ENCODE measurements around the gene BAK1.
A peak's percentile ranks its signal among the peaks of the same experiment; 100 is the strongest.

The BAK1 gene

DNA sequence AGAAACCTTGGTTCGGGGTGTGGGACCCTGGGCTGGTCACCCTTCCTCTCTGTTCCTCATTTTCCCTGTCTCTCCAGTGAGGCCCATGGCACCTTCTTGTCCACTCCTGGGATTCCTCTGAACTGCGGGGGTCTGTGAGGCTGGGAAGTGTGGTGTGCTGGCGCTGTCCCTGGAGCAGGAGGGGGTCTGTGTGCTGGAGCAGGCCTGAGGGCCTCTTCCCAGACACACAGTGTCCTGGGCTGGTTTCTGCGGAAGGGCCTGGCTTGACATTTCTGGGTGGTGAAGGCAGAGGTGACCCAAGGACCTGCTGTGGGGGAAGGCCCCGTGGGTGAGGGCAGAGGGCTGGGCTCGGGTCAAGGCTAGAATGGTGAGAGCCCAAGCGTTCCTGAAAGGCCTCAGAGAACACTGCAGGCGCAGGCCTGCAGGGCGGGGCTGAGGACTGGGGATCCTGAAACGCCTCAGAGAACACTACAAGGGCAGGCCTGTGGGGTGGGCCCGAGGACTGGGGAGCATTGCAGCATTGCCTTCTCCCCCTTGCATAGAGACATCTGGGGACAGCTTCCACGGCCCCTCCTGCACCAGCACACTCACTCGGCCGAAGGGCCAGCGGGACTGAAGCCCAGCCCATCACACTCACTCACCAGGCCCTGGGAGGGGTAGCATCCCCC, 10.6 kb upstream of the BAK1 start:
- in situ Hi-C loops (cut with HindIII; ENCODE audit: low pct_ligation_motif_present, low pct_unique_long_range_greater_than_20kb, low sequenced_read_pairs) = no loop called here

DNA sequence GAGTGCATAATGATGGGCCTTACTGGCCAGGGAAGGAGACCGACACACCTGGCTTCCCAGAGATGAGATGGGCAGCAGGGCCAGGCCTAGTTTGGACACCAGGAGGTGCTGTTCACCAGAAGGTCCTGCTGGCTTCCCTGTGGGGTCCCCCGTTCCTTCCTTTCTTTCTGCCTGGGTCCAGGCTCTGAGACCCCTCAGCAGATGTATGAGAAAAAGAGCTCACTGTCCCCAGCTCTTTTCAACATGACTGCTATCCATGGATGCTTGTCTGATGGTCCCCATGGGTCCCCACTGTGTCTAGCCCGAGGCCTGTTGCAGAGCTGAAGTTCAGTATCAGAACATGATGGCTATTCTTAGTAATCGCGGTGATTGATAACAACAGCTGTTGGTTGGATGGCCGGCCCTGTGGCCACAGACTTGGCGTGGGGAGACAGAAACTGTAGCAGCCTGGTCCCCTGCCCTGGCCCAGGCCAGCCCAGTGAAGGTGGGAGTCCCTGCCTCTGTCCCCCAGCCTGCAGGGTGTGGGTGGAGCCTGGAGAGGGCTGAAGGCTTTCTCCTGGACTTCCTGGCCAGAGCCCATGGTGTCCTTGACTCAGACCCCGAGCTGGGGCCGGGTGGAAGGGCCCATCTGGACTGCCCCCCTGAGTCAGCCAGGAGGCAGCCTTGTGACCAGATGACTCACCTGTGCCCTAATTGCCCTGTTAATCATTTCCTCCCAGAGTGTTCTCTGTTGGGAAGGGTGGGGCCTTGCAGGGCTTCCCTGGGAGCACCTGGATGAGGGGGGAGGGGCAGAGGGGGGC, 9.9 kb upstream of the BAK1 start:
- in situ Hi-C loops (cut with HindIII; ENCODE audit: low pct_ligation_motif_present, low pct_unique_long_range_greater_than_20kb, low sequenced_read_pairs) = no loop called here
- DNase-seq = peak; percentile 95

More for the DNA sequence above, 10.6 kb upstream of the BAK1 start:
- DNase-seq = peak; percentile 78

DNA sequence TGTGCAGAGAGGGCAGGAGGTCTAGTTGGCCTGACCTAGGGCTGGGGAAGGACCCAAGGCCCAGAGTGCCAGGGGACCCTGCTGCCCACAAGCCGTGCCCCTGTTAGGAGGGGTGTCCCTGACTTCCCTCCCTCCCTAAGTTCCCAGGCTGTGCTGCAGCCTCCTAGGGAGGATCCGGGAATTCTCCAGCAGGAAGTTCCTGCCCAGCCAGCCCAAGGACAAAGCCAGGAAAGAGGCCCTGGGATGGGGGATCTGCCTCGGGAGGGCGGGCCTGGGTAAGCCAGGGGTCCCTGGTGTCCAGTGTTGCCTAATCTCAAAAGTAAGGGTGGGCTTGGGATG, 9.3 kb upstream of the BAK1 start:
- in situ Hi-C loops (cut with HindIII; ENCODE audit: low pct_ligation_motif_present, low pct_unique_long_range_greater_than_20kb, low sequenced_read_pairs) = no loop called here
- DNase-seq = no peak

DNA sequence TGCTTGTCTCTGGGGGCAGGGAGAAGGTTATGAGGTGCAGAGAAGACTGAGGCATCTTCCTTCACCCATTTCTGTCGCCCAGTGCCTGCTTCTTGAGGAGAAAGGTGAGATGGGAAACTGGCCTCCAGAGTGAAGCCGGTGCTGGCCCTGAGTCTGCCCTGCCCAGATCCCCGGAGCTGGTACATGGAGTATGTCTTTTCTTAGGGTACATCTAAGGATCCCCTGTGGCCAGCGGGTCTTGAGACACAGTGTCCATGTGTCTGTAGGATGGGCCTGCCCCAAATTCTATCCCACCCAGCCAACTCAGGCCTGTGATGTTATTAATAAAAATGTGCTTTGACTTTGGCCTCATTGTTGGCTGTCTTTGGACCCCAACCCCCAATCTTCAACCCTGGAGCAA, 8.8 kb upstream of the BAK1 start:
- in situ Hi-C loops (cut with HindIII; ENCODE audit: low pct_ligation_motif_present, low pct_unique_long_range_greater_than_20kb, low sequenced_read_pairs) = no loop called here
- DNase-seq = no peak

DNA sequence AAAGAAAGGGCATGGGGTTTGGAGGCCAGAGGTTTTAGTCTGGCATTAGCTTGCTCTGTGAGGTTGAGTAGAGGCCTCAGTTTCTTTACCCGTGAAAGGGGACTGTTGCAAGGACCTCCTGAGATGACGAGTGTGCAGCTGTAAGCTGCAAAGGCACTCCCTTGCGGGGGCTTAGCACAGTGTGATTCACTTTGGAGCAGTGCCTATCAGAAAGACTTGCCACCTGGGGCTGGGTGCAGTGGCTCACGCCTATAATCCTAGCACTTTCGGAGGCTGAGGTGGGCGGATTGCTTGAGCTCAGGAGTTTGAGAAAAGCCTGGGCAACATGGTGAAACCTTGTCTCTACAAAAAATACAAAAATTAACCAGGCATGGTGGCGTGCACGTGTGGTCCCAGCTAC, 7.5 kb upstream of the BAK1 start:
- no peak for DNase-seq
- in situ Hi-C loops (cut with HindIII; ENCODE audit: low pct_ligation_motif_present, low pct_unique_long_range_greater_than_20kb, low sequenced_read_pairs) = no loop called here

DNA sequence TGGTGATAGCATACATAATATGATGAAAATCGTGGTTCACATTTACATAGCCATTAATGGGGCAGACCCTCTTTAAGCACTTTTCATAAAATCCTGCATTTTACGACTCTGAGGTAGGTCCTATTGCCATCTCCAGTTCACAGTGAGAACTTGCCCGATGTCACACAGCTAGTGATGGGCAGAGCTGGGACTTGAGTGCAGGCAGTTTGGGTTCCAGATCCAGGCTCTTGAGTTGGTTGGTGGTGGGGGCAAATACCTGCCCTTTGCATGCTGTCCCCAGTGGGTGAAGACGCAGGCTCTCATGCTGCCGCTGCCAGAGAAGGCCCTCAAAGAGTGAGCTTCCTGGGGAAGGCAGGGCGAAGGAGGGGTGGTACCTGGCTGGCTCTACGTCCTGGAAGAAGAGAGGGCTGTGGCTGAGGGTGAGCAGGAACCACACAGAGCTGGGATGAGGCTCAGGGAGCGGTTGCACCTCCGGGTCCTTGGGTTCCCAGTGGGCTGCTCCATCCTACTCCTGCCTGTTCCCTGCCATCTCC, 6.1 kb upstream of the BAK1 start:
- DNase-seq = no peak
- in situ Hi-C loops (cut with HindIII; ENCODE audit: low pct_ligation_motif_present, low pct_unique_long_range_greater_than_20kb, low sequenced_read_pairs) = no loop called here

DNA sequence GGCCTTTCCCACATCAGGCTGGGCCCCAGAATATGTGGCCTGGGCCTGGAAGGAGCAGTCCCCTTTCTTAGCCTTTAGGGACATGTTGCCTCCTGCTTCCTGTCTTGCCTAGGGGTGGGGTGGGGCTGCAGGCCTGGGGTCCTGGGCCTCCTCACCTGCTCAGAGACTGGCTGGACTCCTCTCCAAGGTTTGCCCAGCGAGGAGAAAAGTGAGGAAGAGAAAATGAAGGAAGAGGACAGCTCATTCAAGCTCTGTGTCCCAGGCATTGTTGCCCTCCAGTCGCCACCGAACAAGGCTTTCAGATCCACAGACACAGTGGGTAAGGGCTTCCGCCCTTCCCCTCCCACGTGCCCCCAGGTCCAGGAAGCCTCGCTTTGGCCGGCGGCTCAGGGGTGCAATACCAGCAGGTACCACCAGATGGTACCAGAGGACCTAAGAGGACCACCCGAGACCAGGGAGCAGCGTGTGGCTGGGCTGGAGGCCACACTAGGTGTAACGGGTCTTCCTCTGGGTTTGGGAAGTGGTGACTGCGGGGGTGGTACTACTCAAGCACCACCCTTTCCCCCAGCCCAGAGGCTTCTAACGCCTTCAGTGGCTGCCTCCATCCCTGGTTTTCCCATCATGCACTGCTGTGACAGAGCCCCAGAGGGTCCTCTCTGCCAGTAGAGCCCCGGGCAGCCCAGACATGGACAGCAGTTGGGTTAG, 5.5 kb upstream of the BAK1 start:
- in situ Hi-C loops (cut with HindIII; ENCODE audit: low pct_ligation_motif_present, low pct_unique_long_range_greater_than_20kb, low sequenced_read_pairs) = no loop called here

DNA sequence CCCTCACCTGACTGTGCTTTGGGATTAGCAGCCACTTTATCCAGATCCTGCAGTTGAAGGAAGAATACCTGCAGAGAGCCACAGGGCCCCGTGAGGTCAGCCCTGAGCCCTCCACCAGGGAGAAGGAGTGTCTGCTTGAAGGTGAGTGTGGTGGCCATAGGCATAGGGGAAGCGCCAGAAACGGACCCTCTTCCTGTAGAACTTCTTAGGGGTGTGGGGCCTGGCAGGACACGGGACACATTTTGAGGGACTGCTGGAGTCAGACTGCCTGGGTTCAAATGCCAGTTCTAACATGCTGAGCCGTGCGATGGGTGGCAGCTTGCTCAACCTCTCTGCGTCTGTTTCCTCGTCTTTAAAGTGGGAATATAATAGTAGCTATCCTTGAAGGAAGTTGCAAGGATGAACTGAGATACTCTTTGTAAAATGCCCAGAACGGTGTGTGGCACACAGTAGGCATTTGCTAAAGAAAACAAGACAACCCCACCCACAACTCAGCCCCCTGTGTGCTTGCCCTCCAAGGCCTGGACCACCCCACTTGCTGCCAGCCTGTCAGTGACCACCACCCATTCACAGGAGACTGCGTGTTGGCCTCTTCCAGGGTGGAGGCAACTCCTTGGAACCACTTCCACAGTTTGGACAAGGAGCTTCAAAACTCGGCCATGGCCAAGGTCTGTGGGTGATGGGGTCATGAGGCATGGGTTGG, 4.8 kb upstream of the BAK1 start:
- DNase-seq = no peak

More for the DNA sequence above, 5.5 kb upstream of the BAK1 start:
- DNase-seq = peak; percentile 67

DNA sequence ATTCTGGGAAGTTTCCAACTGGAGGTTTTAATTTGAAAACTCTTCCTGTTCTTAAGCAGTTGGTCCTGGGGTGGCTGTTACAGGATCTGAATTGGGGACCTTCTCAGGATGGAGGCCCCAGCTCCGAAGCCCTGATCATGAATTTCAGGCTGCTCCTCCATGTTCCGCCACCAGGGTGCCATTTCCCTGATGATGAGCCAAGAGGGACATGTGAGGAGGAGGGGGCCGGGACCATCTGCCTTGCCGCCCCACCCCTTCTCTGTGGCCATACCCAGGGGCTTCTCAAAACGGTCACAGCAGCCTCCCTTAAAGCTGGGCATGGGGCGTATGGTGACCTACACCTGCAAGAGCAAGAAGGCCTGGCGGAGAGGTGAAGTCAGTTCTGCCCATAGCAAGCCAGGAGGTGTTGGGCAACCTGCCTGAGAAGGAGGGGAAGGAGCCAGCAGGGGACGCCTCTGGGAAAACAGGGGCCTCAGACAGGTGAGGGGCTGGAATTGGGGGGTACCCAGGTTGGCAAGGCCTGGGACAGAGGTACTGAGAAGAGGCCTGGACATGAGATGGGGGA, 3.6 kb upstream of the BAK1 start:
- in situ Hi-C loops (cut with HindIII; ENCODE audit: low pct_ligation_motif_present, low pct_unique_long_range_greater_than_20kb, low sequenced_read_pairs) = no loop called here
- peak; percentile 28 for DNase-seq

More for the DNA sequence above, 4.8 kb upstream of the BAK1 start:
- in situ Hi-C loops (cut with HindIII; ENCODE audit: low pct_ligation_motif_present, low pct_unique_long_range_greater_than_20kb, low sequenced_read_pairs) = no loop called here

DNA sequence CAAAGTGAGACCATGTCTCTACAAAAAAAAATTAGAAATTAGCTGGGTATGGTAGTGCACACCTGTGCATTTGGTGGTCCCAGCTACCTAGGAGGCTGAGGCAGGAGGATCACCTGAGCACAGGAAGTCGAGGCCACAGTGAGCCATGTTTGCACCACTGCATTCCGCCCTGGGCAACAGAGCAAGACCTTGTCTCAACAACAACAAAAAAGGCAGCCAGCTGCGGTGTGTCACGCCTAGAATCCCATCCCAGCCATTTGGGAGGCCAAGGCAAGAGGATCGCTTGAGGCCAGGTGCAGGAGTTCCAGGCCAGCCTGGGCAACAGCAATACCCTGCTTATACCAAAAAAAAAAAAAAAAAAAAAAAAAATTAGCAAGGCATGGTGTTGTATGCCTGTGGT, 1.1 kb upstream of the BAK1 start:
- in situ Hi-C loops (cut with HindIII; ENCODE audit: low pct_ligation_motif_present, low pct_unique_long_range_greater_than_20kb, low sequenced_read_pairs) = no loop called here
- DNase-seq = no peak

DNA sequence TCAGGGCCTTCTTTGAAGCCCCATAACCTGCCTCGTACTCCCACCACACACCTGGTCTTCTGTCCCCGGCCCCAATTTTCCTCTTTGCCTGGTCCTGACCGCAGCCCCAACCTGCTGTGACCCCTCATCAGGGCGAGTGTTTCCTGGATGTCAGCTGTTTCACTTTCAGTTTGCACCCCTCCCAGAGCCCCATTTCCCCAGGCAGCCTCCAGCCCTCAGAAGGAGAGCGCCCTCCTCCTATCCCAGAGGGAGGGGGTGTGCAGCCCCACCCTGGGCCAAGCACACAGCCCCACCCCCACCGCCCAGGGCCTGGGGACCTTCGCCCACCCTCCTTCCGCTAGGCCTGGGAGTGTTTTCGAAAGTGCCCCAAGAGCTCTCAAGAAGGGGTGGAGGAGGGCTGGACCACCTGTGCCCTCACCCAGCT, 1.5 kb downstream of the BAK1 start:
- in situ Hi-C loops (cut with HindIII; ENCODE audit: low pct_ligation_motif_present, low pct_unique_long_range_greater_than_20kb, low sequenced_read_pairs) = no loop called here
- no peak for DNase-seq

DNA sequence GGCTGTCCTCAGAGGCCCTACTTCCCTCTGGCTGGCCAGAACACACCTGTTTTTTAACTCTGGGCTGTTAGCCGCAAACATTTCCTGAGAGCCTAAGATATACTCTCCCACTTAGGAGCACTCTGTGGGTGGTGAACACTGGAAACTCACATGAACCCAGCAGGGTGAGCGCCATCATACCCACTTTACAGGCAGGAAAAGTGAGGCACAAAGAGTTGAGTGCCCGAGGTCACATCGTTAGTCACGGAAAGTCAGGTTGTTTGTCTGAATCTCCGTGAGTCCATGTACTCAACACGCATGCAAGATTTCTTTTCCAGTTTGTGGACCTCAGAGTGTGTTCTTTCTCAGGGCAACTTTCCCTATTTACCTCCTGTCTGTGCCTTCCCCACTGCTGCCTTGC, 1.9 kb downstream of the BAK1 start:
- in situ Hi-C loops (cut with HindIII; ENCODE audit: low pct_ligation_motif_present, low pct_unique_long_range_greater_than_20kb, low sequenced_read_pairs) = no loop called here

DNA sequence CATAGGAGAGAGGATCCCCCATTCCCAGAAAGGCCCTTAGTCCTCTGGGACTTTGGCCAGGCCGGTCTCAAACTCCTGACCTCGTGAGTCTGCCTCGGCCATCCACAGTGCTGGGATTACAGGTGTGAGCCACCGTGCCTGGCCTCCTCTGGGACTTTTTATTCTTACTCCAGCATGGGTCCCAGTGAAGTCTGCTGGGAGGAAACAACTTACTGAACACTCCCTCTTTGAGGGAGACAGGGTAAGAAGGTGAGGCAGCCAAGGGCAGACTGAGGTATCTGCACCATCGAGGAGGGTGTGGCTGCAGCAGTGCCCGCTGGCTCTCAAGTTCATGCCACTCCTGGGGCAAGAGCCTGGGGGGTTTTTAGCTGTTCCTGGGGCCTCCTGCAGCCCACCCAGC, 2.4 kb downstream of the BAK1 start:
- DNase-seq = no peak
- in situ Hi-C loops (cut with HindIII; ENCODE audit: low pct_ligation_motif_present, low pct_unique_long_range_greater_than_20kb, low sequenced_read_pairs) = no loop called here

More for the DNA sequence above, 1.9 kb downstream of the BAK1 start:
- no peak for DNase-seq

DNA sequence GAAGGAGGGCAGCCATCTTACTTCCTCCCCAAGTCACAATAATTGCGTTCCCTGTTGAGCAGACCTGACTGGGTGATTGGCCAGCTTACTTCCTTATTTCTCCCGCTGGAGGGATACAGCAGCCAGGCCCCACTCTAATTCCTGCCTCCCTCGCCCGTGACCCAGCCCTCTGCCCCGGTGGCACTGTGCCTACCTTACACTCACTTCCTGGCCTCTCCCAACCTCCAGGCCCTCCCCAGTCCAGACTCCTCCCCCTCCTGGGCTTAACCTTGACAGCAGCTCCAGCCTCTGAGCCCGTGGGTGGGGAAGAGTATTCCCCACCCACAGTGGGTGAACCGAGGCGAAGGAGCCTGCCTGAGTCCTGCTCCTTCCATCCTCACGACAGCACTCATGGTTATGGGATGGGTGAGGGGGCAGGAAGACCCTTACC, 3.0 kb downstream of the BAK1 start:
- in situ Hi-C loops (cut with HindIII; ENCODE audit: low pct_ligation_motif_present, low pct_unique_long_range_greater_than_20kb, low sequenced_read_pairs) = no loop called here
- no peak for DNase-seq

DNA sequence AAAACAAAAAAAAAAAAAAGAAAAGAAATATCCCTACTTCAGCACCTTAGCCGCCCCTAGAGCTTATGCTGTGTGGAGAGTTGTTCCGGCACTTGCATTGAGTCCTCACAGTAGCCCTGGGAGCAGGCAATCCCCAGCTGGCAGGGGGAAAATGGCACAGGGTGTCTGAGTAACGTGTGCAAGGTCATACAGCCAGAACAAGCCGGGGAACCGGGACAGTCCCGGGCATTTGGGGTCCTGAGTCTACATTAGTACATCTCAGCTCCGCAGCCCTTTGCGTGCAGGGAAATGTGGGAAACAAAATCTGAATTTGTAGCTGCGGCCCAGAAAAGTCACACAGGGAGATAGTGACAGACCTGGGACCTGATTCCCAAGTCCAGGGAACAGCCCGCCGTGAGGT, 3.4 kb downstream of the BAK1 start:
- DNase-seq = no peak
- in situ Hi-C loops (cut with HindIII; ENCODE audit: low pct_ligation_motif_present, low pct_unique_long_range_greater_than_20kb, low sequenced_read_pairs) = no loop called here

DNA sequence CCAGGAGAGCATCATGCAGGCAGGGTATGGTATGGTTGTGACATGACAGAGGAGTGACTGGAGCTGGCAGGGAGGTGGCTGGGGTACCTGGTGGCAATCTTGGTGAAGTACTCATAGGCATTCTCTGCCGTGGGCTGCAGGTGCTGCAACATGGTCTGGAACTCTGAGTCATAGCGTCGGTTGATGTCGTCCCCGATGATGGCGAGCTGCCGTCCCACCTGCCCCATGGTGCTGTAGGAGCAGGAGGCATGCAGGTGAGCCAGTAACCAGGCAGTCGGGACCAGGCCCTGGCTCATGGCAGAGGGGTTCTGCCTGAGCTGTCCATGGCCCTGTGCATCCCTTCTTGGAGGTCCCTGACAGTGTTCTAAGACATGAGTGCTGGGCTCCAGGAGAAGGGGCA, 4.9 kb downstream of the BAK1 start:
- no peak for DNase-seq
- in situ Hi-C loops (cut with HindIII; ENCODE audit: low pct_ligation_motif_present, low pct_unique_long_range_greater_than_20kb, low sequenced_read_pairs) = no loop called here

DNA sequence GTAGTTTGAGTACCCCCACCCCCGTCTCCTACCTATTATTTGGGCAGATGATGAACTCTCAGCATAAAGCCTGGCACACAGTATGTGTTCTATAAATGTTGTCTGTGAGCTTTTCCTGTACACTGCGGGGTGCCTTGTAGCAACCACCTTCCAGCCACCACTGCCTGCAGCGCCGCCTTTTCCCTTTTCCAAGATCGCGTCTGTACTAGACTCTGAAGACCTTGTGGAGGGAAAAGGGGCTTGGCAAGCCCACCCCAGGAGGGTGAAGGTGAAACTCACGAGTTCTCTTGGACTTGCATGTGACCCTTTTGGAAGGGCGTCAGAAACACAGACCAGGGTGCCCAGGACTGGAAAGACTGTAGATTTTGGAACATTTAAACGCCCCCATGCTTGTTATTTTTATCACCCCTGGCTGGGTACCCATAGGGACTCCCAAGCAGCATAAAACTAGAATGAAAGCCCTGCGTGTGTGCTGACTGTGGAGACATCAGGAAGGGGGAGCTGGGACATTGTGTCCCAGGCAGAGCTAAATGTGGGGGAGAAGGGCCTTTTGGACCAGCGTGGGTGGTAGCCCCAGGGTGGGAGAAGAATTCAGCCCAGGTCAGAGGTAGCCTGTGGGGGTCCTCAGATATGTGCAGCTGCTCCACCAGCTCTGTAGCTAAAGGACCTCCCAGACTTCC, 8.3 kb downstream of the BAK1 start:
- no peak for DNase-seq

More for the DNA sequence above, 8.3 kb downstream of the BAK1 start:
- in situ Hi-C loops (cut with HindIII; ENCODE audit: low pct_ligation_motif_present, low pct_unique_long_range_greater_than_20kb, low sequenced_read_pairs) = no loop called here
